NCI-H524 treated with DMSO at 0.1 percent for 48 hours (cell line): ENCODE data around the gene FUT8.

ENCODE experiments used
- DNase-seq: peaks from one replicate; lab custom pipeline; 2025; lab: John Stamatoyannopoulos, UW

Gene FUT8

GRCh38 chr14:65774041-65774440 is 361.5 kb downstream of the FUT8 start:
- DNase-seq = no peak

GRCh38 chr14:65776193-65776852 is 363.8 kb downstream of the FUT8 start:
- DNase-seq = no peak

GRCh38 chr14:65780566-65780965 is 368.0 kb downstream of the FUT8 start:
- DNase-seq = peak; percentile 75

GRCh38 chr14:65783101-65783500 is 370.6 kb downstream of the FUT8 start:
- DNase-seq = no peak

- DNase-seq = no peak
Observed at GRCh38 chr14:65783576-65783975, 371.0 kb downstream of the FUT8 start.

GRCh38 chr14:65784574-65784973 is 372.0 kb downstream of the FUT8 start:
- no peak for DNase-seq

GRCh38 chr14:65787461-65787860 is 374.9 kb downstream of the FUT8 start:
- DNase-seq = no peak

GRCh38 chr14:65788876-65789275 is 376.3 kb downstream of the FUT8 start:
- DNase-seq = no peak

GRCh38 chr14:65789363-65789762 is 376.8 kb downstream of the FUT8 start:
- DNase-seq = peak; percentile 86

- peak; percentile 70 for DNase-seq
Observed at GRCh38 chr14:65790172-65790815, 377.8 kb downstream of the FUT8 start.

- DNase-seq = no peak
Observed at GRCh38 chr14:65791191-65791981, 378.9 kb downstream of the FUT8 start.

GRCh38 chr14:65792208-65792905 is 379.8 kb downstream of the FUT8 start:
- no peak for DNase-seq
